Measurements from ENCODE around the gene NRXN2.

- TF ChIP-seq CTCF (IDR thresholded peaks at IDR 0.05) = no peak
- no peak for TF ChIP-seq POLR2A (IDR thresholded peaks at IDR 0.05)
Measured at GRCh38 chr11:64686466-64687170, 36.4 kb downstream of the NRXN2 start.
